Tibial nerve (tissue), 4 donors: ENCODE data around the gene DPYSL4. TPM values are rescaled to one million over a fixed set of nuclear protein-coding genes. Genes with fewer than 3 reads are reported as not detected.

ENCODE experiments used
- DNase-seq, 2 donors: peaks; one replicate each; pipeline ENCODE4 v3.0.0-alpha.2; 2019; ENCODE audit warnings: low spot score in 2 of 2
- H3K27ac ChIP-seq, 4 donors: fragments of 200-600 bp; sonication (generic) in 3 of 4; one replicate each; pipeline ENCODE4 v1.5.1; 2017 to 2019; ENCODE audit warnings: mild to moderate bottlenecking in 1 of 4
- H3K27me3 ChIP-seq, 2 donors: fragments of 200-600 bp; sonication (generic) in 1 of 2; one replicate each; pipeline versions ENCODE4 v1.5.1 to v1.6.0; 2017 to 2019
- H3K36me3 ChIP-seq, 3 donors: fragments of 200-600 bp; sonication (generic); one replicate each; pipeline ENCODE4 v1.5.1; 2018 to 2019
- H3K4me1 ChIP-seq, 4 donors: fragments of 200-600 bp; sonication (generic) in 3 of 4; one replicate each; pipeline ENCODE4 v1.5.1; 2017 to 2019
- H3K4me3 ChIP-seq, 4 donors: fragments of 200-600 bp; sonication (generic) in 3 of 4; one replicate each; pipeline ENCODE4 v1.5.1; 2017 to 2019; ENCODE audit warnings: mild to moderate bottlenecking in 1 of 4, moderate library complexity in 1 of 4
- H3K9me3 ChIP-seq, 4 donors: fragments of 200-600 bp; sonication (generic) in 3 of 4; one replicate each; pipeline ENCODE4 v1.5.1; 2017 to 2019
- EP300 ChIP-seq, 2 donors: sonication (generic); formaldehyde crosslinking; IDR thresholded peaks; one replicate each; pipeline ENCODE4 v1.6.1; 2017; ENCODE audit warnings: antibody characterized with exemption in 2 of 2, mild to moderate bottlenecking in 1 of 2
- POLR2A ChIP-seq, 2 donors: fragments of 450-650 bp; IDR thresholded peaks; one replicate each; pipeline ENCODE4 v1.6.1; 2017; ENCODE audit warnings: antibody characterized with exemption in 2 of 2, mild to moderate bottlenecking in 2 of 2, moderate library complexity in 2 of 2
- WGBS, 2 donors: methylation state at CpG; one replicate each; pipeline ENCODE4 v1.1.5; 2018; 5-methylcytosine and 5-hydroxymethylcytosine counted together
- total RNA-seq, 4 donors: library from RNA; depleted of rRNA; stranded (reverse); fragments of >200 nt; gene quantifications; one replicate each; pipeline ENCODE4 v1.1.0, GENCODE V29; 2016
- TF ChIP-seq, protein P1 (sequence below), 5 experiments: fragments of 200-600 bp in 3 of 5; fragments of 450-650 bp in 2 of 5; sonication (generic) in 3 of 5; IDR thresholded peaks; one replicate each; pipeline ENCODE4 v1.5.1; 2016 to 2019; ENCODE audit warnings: antibody characterized with exemption in 5 of 5, mild to moderate bottlenecking in 3 of 5, moderate library complexity in 2 of 5

Gene DPYSL4
- total RNA-seq, 4 donors from 2014 or later: 0.21 to 3.1 (median 1.4) TPM

GRCh38 chr10:132237871-132238270 lies 51.1 kb downstream of the DPYSL4 start:
- 35 to 41% methylated on average over 9 of the region's 9 CpGs for WGBS, 2 donors
- TF ChIP-seq EP300 (IDR thresholded peaks at IDR 0.05): no peak
- TF ChIP-seq POLR2A (IDR thresholded peaks at IDR 0.05): no peak
- TF ChIP-seq, protein P1, sequence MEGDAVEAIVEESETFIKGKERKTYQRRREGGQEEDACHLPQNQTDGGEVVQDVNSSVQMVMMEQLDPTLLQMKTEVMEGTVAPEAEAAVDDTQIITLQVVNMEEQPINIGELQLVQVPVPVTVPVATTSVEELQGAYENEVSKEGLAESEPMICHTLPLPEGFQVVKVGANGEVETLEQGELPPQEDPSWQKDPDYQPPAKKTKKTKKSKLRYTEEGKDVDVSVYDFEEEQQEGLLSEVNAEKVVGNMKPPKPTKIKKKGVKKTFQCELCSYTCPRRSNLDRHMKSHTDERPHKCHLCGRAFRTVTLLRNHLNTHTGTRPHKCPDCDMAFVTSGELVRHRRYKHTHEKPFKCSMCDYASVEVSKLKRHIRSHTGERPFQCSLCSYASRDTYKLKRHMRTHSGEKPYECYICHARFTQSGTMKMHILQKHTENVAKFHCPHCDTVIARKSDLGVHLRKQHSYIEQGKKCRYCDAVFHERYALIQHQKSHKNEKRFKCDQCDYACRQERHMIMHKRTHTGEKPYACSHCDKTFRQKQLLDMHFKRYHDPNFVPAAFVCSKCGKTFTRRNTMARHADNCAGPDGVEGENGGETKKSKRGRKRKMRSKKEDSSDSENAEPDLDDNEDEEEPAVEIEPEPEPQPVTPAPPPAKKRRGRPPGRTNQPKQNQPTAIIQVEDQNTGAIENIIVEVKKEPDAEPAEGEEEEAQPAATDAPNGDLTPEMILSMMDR (IDR thresholded peaks at IDR 0.05): no peak
- H3K27me3 ChIP-seq: no peaks in the 10 kb centered on the region
- no peaks in the 10 kb centered on the region for H3K9me3 ChIP-seq
- peaks cover 0 to 12% (median 0%) of the 10 kb centered on the region in 3 donors for H3K36me3 ChIP-seq
- DNase-seq: no peak
- H3K27ac ChIP-seq: no peak overlapping the region
- H3K4me3 ChIP-seq: no peak overlapping the region
- H3K4me1 ChIP-seq: no peaks in the 10 kb centered on the region

DNA sequence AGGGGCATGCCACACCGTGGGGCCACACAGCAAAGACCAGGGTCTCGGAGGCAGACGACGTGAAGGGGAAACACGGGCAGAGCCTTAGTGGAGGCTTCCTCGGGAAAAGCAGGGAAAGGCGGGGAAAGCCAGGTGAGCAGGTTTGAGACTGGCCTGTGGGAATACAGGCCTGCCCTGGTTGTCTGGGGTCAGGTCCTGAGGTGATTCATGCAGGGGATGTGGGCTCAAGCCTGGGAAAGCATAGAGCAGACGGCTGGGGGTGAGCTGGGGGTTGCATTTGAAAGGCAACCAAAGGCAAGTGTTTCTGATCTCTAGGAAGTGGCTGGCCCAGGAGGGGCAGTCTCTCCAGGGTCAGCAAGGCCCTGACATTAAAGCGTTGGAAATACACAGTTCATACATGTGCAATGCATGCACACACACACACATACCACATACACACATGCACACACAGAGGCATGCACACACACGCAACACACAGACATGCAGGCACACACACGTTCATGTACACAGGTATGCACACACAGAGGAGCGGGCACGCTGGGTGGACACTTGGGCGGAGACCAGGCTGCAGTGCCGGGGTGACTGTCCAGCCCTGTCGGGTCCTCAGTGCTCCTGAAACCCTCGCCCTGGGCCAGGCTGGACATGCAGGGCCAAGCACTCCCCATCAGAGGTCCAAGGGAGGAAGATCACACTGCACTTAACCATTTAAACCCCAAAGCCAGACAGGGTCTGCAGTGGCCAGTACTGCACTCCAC lies 51.8 kb downstream of the DPYSL4 start:
- H3K27me3 ChIP-seq: no peaks in the 10 kb centered on the region
- no peaks in the 10 kb centered on the region for H3K9me3 ChIP-seq
- H3K4me1 ChIP-seq: no peaks in the 10 kb centered on the region
- TF ChIP-seq, protein P1 (IDR thresholded peaks at IDR 0.05): no peak
- TF ChIP-seq POLR2A (IDR thresholded peaks at IDR 0.05) (no peak), EP300 (IDR thresholded peaks at IDR 0.05) (no peak)
- H3K36me3 ChIP-seq: peaks cover 0 to 12% (median 0%) of the 10 kb centered on the region in 3 donors
- DNase-seq: no peak
- H3K27ac ChIP-seq: no peak overlapping the region
- WGBS, 2 donors: 76 to 80% methylated on average over 13 to 16 of the region's 17 CpGs
- no peak overlapping the region for H3K4me3 ChIP-seq

DNA sequence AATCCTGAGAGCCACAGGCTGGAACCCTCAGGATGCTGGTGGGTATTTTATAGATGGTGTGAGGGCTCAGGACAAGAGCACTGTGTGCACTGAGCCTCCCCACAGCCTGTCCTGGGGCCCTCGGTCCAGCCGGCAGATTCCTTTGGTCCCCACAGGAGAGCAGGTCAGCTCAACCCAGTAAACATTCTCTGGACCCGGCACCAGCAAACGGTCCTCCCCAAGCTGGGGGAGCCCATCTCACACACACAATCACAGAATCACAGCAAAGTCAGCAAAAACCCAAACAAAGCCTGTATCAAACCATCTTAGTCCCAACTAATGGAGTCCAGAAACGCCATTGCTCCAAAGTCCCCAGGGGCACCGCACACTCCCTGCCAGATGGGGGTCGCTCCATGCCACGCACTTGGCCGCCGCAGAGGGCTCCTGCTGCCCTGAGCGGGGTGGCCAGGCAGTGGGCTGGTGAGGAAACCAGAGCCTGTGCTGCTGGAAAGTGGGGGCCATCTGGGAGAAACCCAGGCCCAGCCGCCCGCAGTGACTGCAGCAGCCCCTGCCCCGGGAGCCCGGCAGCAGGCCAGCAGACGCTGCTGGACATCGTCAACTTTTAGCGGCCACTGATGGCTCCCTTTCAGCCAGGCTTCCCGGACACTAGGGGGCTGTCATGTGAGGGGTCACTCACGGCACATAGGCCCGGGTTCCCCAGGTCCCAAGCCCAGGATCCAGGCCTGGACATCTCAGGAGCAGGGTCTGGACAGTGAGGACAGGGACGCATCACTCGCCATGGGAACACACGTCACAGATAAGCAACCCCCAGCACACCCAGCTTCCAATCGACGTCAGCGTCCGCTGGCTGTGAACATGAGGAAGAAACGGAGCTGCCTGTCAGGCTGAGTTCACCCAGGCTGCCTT lies 52.6 kb downstream of the DPYSL4 start:
- no peaks in the 10 kb centered on the region for H3K9me3 ChIP-seq
- H3K27ac ChIP-seq: no peak overlapping the region
- H3K4me3 ChIP-seq: no peak overlapping the region
- peaks cover 0 to 8% (median 0%) of the 10 kb centered on the region in 3 donors for H3K36me3 ChIP-seq
- H3K4me1 ChIP-seq: no peaks in the 10 kb centered on the region
- DNase-seq: no peak
- TF ChIP-seq EP300 (IDR thresholded peaks at IDR 0.05) (no peak), POLR2A (IDR thresholded peaks at IDR 0.05) (no peak)
- TF ChIP-seq, protein P1 (IDR thresholded peaks at IDR 0.05): no peak
- WGBS, 2 donors: 67 to 75% methylated on average over 18 to 23 of the region's 29 CpGs
- no peaks in the 10 kb centered on the region for H3K27me3 ChIP-seq

GRCh38 chr10:132240156-132240555 lies 53.4 kb downstream of the DPYSL4 start:
- Histone ChIP-seq H3K27ac (no peak overlapping the region), H3K4me3 (no peak overlapping the region), H3K4me1 (no peaks in the 10 kb centered on the region), H3K9me3 (no peaks in the 10 kb centered on the region), H3K36me3 (peaks cover 0 to 14% (median 0%) of the 10 kb centered on the region in 3 donors), H3K27me3 (no peaks in the 10 kb centered on the region)
- no peak for DNase-seq
- 87% methylated on average over 7 to 11 of the region's 15 CpGs for WGBS, 2 donors
- no peak for TF ChIP-seq EP300 (IDR thresholded peaks at IDR 0.05)
- no peak for TF ChIP-seq POLR2A (IDR thresholded peaks at IDR 0.05)
- TF ChIP-seq, protein P1 (IDR thresholded peaks at IDR 0.05): no peak

DNA sequence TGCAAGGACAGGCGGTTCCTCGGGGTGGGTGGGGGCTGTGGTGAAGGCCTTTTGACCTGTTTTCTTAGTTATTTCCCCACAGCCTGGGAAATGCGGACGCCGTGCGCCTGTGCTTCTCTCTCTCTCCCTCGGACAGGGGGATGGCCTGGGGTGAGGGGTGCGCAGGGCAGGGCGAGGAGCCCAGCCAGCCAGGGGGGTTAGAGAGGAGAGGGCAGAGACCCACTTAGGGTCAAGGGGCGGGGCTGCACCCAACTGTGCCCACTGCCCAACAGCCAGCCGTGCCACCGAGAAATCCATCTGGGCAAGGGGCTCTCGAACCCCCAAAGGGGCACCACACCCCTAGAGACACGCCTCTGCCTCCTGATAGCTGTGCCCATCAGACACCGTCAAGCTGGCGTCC lies 53.8 kb downstream of the DPYSL4 start:
- DNase-seq: no peak
- H3K27ac ChIP-seq: no peak overlapping the region
- no peaks in the 10 kb centered on the region for H3K27me3 ChIP-seq
- WGBS, 2 donors: 69 to 86% methylated on average over 9 to 16 of the region's 16 CpGs
- no peak overlapping the region for H3K4me3 ChIP-seq
- H3K4me1 ChIP-seq: no peaks in the 10 kb centered on the region
- no peak for TF ChIP-seq POLR2A (IDR thresholded peaks at IDR 0.05)
- no peak for TF ChIP-seq EP300 (IDR thresholded peaks at IDR 0.05)
- TF ChIP-seq, protein P1 (IDR thresholded peaks at IDR 0.05): no peak
- peaks cover 0 to 13% (median 0%) of the 10 kb centered on the region in 3 donors for H3K36me3 ChIP-seq
- H3K9me3 ChIP-seq: no peaks in the 10 kb centered on the region
